ENCODE data around the gene HMCN1.

Gene HMCN1

GRCh38 chr1:186042230-186042629 lies 308.0 kb downstream of the HMCN1 start:
- ChIA-PET CTCF (no interaction called here), POLR2A (no interaction called here)
- DNase-seq (ENCODE audit: extremely low spot score): no peak
- no peak for TF ChIP-seq FOXK2 (IDR thresholded peaks at IDR 0.05)
- TF ChIP-seq SUZ12 (IDR thresholded peaks at IDR 0.05): no peak
- TF ChIP-seq ARNT (IDR thresholded peaks at IDR 0.05): no peak
- TF ChIP-seq TARDBP (IDR thresholded peaks at IDR 0.05): no peak
- TF ChIP-seq L3MBTL2 (conservative IDR thresholded peaks at IDR 0.05): no peak
- no peak for TF ChIP-seq FOXM1 (IDR thresholded peaks at IDR 0.05; ENCODE audit: borderline replicate concordance)
- TF ChIP-seq HDGF (IDR thresholded peaks at IDR 0.05; ENCODE audit: borderline replicate concordance): no peak
- no peak for TF ChIP-seq SP1 (IDR thresholded peaks at IDR 0.05)
- TF ChIP-seq ZNF384 (IDR thresholded peaks at IDR 0.05): no peak
- no peak for TF ChIP-seq PKNOX1 (IDR thresholded peaks at IDR 0.05)
- TF ChIP-seq ELF4 (IDR thresholded peaks at IDR 0.05): no peak
- TF ChIP-seq LEF1 (IDR thresholded peaks at IDR 0.05; ENCODE audit: borderline replicate concordance): no peak
- no peak for TF ChIP-seq CTBP1 (IDR thresholded peaks at IDR 0.05; ENCODE audit: borderline replicate concordance)
- TF ChIP-seq BHLHE40 (IDR thresholded peaks at IDR 0.05; ENCODE audit: borderline replicate concordance): no peak
- no peak for TF ChIP-seq FOXA1 (IDR thresholded peaks at IDR 0.05)

- no peak for DNase-seq (ENCODE audit: extremely low spot score)
- CTCF ChIA-PET: no interaction called here
- POLR2A ChIA-PET: no interaction called here
- TF ChIP-seq LEF1 (IDR thresholded peaks at IDR 0.05; ENCODE audit: borderline replicate concordance) (no peak), ARNT (IDR thresholded peaks at IDR 0.05) (no peak), SUZ12 (IDR thresholded peaks at IDR 0.05) (no peak), FOXK2 (IDR thresholded peaks at IDR 0.05) (no peak), L3MBTL2 (conservative IDR thresholded peaks at IDR 0.05) (no peak), FOXM1 (IDR thresholded peaks at IDR 0.05; ENCODE audit: borderline replicate concordance) (no peak), HDGF (IDR thresholded peaks at IDR 0.05; ENCODE audit: borderline replicate concordance) (no peak), TARDBP (IDR thresholded peaks at IDR 0.05) (no peak), SP1 (IDR thresholded peaks at IDR 0.05) (no peak), NFRKB (IDR thresholded peaks at IDR 0.05) (no peak), ELF4 (IDR thresholded peaks at IDR 0.05) (no peak), PKNOX1 (IDR thresholded peaks at IDR 0.05) (no peak), CTBP1 (IDR thresholded peaks at IDR 0.05; ENCODE audit: borderline replicate concordance) (no peak), ZNF384 (IDR thresholded peaks at IDR 0.05) (no peak), BHLHE40 (IDR thresholded peaks at IDR 0.05; ENCODE audit: borderline replicate concordance) (no peak), FOXA1 (IDR thresholded peaks at IDR 0.05) (no peak)
Measured at GRCh38 chr1:186043296-186043695, 309.1 kb downstream of the HMCN1 start.

- DNase-seq (ENCODE audit: extremely low spot score): no peak
- ChIA-PET POLR2A (no interaction called here), CTCF (no interaction called here)
- TF ChIP-seq PKNOX1 (IDR thresholded peaks at IDR 0.05) (no peak), L3MBTL2 (conservative IDR thresholded peaks at IDR 0.05) (no peak), ARNT (IDR thresholded peaks at IDR 0.05) (no peak), FOXK2 (IDR thresholded peaks at IDR 0.05) (no peak), HDGF (IDR thresholded peaks at IDR 0.05; ENCODE audit: borderline replicate concordance) (no peak)
Measured at GRCh38 chr1:186044079-186044685, 310.0 kb downstream of the HMCN1 start.

- CTCF ChIA-PET: no interaction called here
- DNase-seq (ENCODE audit: extremely low spot score): no peak
- POLR2A ChIA-PET: no interaction called here
- TF ChIP-seq NFRKB (IDR thresholded peaks at IDR 0.05) (no peak), FOXM1 (IDR thresholded peaks at IDR 0.05; ENCODE audit: borderline replicate concordance) (no peak), ELF4 (IDR thresholded peaks at IDR 0.05) (no peak), FOXA1 (IDR thresholded peaks at IDR 0.05) (no peak), SP1 (IDR thresholded peaks at IDR 0.05) (no peak), PKNOX1 (IDR thresholded peaks at IDR 0.05) (no peak), TARDBP (IDR thresholded peaks at IDR 0.05) (no peak), HDGF (IDR thresholded peaks at IDR 0.05; ENCODE audit: borderline replicate concordance) (no peak), LEF1 (IDR thresholded peaks at IDR 0.05; ENCODE audit: borderline replicate concordance) (no peak), BHLHE40 (IDR thresholded peaks at IDR 0.05; ENCODE audit: borderline replicate concordance) (no peak), FOXK2 (IDR thresholded peaks at IDR 0.05) (no peak), ZNF384 (IDR thresholded peaks at IDR 0.05) (no peak)
Measured at GRCh38 chr1:186046437-186047211, 312.4 kb downstream of the HMCN1 start.

- POLR2A ChIA-PET: no interaction called here
- CTCF ChIA-PET: no interaction called here
- no peak for DNase-seq (ENCODE audit: extremely low spot score)
- no peak for TF ChIP-seq TARDBP (IDR thresholded peaks at IDR 0.05)
Measured at GRCh38 chr1:186050360-186050759, 316.2 kb downstream of the HMCN1 start.

GRCh38 chr1:186054003-186054402 lies 319.8 kb downstream of the HMCN1 start:
- POLR2A ChIA-PET: no interaction called here

More at GRCh38 chr1:186054003-186054402, 319.8 kb downstream of the HMCN1 start:
- DNase-seq (ENCODE audit: extremely low spot score): no peak
- TF ChIP-seq ARNT (IDR thresholded peaks at IDR 0.05) (no peak), FOXA1 (IDR thresholded peaks at IDR 0.05) (no peak), ZNF384 (IDR thresholded peaks at IDR 0.05) (no peak), NFRKB (IDR thresholded peaks at IDR 0.05) (no peak)
- CTCF ChIA-PET: no interaction called here
